ENCODE results near the gene RASA3.
"Not testable (repeated sequence)": the region's sequence is repeated elsewhere in the genome, so short reads cannot be mapped to it uniquely, and the experiment has no call there.

RASA3 gene

DNA sequence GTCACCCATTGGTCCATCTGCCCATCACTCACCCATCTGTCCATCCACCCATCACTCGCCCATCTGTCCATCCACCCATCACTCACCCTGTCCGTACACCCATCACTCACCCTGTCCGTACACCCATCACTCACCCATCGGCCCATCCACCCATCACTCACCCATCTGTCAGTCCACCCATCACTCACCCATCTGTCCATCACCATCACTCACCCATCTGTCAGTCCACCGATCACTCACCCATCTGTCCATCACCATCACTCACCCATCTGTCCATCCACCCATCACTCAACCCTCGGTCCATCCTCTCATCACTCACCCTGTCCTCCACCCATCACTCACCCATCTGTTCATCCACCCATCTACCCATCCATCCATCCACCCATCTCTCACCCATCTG is 143.6 kb downstream of the RASA3 start:
- DNase-seq (ENCODE audit: low spot score): not testable (repeated sequence)

DNA sequence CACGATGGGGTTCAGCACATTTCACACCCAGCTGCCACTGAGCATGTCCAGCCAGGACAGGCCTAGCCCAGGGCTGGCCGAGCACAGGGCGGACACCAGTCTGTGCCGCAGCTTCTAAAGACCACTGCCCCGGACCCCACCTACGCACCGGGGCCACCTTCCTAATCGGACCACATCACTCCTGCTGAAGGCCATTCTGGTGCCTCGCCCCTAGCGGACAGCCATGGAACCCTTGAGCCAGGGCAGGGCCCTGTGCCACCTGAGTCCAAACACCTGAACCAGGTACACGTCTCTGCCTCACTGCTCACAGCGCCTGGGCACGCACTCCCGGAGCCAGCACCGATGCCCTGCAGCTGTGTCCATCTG is 150.1 kb downstream of the RASA3 start:
- DNase-seq (ENCODE audit: low spot score): no peak

DNA sequence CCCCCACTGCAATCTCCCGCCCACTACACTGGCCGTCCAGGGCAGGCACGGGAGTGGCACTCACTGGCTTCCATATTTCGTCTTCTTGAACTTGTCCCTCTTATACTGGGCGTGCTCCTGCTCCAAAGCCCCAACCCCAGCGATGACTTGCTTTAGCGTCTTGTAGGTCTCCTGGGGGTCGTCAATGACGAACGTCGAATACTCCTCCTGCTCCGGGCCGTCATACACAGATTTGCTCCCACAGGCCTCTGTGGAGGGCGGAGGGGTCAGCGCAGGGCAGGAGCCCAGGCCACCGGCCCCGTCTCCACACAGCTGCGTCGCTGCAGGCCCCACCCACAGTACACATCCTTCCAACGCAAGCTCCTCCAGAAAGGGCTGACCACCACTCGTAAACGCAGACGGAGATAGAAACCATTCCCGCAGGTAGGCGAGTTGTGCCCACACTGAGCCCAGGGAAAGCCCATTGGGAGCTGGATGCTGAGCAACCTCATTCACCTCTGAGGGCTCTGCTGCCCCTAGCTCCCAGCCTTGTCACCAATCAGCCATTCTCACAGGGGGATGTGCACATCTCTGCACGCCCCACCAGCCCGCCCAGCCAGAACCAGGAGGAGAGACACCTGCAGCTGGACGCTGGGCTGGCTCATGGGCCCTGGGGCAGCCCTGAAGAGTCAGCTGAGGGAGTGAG is 150.7 kb downstream of the RASA3 start:
- DNase-seq (ENCODE audit: low spot score): no peak

DNA sequence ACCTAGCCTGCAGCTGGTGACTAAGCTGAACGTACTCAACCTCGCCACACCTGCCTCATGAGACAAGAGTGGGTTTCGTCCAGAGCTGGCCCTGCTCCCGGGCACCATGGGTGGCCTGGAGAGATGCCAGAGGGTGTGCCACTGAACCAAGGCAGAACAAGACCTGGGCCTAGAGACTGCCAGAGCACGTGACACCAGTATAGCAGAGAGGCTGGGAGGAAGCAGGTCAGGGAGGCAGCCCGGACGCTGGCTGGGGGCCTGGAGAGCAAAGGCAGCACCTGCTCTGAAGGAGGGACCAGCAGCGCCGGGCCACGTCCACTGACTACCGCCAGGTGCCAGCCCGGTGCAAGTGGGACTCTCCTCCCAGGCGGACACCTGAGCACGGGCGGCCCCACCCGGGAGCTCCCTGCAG is 151.2 kb downstream of the RASA3 start:
- no peak for DNase-seq (ENCODE audit: low spot score)

DNA sequence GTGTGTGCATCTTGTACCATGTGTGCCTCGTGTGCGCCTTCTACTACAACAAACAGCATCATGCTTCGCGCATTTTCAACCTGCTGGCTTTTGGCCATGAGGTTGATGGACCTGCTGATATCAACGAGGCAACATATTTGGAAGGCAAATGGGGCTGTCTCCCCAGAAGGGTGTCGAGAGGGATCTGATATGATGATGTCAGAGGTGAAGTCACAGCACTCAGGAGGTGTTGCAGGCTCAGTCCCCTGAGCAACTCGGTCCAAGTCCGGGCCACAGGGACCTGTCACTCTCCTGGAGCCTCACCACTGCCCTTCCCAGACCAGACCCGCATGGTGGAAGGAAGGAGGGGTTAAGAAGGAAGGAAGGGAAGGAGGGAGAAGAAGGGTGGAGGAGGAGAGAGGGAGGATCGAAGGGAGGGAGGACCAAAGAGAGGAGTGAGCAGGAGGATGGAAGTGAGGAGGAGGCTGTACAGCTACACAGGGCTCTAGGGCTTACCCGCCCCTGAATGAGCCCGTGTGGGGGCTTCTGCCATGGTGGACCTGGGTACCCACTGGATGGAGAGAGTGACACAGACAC is 151.8 kb downstream of the RASA3 start:
- no peak for DNase-seq (ENCODE audit: low spot score)

DNA sequence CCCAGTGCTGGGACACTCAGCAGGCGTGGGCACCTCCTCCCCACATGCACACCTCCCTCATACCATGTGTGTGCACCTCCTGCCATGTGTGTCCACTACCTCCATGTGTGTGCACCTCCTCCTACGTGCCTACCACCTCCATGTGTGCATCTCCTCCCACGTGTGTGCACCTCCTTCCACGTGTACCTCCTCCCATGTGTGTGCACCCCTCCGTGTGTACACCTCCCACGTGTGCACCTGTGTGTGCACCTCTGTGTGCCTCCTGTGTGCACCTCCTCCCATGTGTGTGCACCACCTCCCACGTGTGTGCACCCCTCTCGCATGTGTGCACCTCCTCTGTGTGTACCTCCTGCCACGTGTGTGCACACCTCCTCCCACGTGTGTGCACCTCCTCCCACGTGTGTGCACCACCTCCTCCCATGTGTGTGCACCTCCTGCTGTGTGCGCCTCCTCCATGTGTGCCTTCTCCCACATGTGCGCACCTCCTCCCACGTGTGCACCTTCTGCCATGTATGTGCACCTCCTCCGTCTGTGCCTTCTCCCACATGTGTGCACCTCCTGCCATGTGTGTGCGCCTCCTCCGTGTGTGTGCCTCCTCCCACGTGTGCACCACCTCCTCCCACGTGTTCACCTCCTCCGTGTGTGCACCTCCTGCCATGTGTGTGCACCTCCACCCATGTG is 152.5 kb downstream of the RASA3 start:
- DNase-seq (ENCODE audit: low spot score): no peak

DNA sequence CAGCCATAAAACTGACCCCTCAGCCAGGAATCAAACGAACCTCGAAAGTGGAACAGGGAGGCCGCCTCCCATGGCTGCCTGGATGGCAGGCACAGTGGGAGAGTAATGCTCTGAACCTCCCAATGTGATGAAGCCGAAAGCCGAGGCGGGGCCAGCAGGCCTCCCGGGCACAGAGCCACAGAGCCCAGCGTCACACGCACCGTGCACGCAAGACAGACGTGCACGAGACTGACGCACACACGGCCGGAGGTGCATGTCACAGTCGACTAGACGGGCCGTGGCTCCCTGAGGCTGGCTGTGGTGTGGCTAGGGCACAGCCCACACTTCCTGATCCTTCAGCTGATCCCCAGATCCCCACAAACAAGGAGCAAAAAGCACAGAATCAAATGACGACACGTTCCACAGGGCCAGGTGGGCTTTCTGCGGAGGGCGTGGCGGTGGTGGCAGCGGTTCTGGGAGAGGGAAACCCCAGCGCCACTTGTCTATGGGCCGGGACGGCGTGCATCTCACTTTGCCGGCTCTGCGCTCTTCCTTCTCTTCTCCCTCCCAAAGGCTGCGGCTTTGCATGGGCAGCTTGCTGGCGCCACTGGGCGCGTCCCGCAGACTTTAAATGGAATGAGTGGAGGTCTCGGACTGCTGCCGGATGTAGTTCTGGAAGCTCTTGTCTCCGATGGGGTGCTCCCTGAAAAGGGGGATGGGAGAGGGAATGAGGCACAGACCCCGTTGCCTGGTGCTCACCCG is 153.5 kb downstream of the RASA3 start:
- no peak for DNase-seq (ENCODE audit: low spot score)

DNA sequence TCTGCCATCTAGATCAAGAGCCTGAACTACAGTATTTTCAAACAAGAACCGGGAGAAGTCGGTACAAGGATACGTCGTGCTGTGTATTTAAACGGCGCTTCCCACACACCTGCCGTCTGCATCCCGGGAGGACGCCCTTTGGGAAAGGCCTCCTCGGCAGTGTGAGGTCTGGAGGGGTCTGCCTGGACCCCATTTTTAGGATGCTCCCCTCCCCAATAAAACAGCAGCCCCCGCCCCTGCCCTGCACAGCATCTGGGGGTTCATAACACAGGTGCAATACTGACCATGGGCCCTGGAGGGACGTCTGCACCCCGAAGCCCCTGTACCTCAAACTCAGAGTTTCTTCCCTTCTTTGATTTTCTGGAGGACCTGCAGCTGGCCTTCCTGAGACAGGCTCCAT is 154.4 kb downstream of the RASA3 start:
- DNase-seq (ENCODE audit: low spot score): no peak

DNA sequence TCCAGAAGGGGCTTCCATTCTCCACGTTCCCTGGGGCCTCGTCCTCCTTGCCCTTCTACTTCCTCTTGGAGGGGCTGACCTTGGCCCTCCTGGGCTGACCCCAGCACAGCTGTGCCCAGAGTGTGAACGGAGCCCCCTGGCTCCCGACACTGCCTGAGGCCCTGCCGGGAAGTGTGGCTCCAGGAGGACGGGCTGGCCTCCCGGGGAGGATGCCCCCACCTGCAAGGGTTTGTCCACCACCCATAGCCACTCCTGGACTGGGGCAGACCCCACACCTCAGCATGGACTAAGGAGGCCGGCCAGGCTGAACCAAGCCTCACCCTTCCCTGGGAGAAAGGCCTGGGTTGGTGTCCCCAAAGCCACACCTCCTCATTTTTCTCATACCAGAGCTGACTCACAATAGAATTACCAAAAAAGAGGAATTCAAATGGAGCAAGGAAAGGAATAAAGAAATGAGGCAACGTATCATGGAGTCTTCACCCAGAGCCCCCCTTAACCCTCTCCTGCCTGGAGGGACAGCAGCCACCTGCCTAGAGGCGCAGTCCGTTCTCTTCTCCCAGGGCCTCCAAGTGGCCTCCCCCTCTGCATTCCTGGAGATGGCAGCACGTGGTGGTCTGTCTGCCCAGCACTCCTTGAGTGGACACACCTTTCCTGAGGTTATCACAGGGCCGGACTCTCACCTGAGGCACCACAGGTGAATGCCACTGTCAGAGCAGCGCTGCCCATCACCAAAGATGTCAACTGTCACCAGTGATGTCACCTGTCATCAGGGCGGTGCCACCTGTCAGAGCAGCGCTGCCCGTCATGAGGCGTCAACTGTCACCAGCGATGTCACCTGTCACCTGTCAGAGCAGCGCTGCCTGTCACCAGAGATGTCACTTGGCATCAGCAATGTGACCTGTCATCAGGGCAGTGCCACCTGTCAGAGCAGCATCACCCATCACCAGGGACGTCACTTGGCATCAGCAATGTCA is 155.4 kb downstream of the RASA3 start:
- no peak for DNase-seq (ENCODE audit: low spot score)

DNA sequence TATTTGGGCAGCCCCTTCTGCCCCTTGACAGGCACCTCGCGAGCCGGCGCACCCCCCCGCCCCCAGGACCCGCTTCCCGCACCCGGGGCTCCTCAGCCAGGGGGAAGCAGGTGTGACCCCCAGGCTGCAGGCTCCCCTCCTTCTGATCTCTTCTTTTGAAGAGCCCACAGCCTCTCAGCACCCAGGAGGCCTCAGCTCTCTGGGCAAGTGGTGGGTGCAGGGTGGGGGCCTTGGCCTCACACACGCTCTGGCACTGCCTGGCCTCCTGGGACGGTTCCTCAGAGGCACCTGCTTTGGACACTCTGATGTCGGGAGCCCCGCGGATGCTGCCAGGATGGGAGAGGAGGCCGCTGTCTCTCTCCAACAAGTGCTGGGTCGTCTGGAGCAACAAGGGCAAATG is 157.0 kb downstream of the RASA3 start:
- no peak for DNase-seq (ENCODE audit: low spot score)

DNA sequence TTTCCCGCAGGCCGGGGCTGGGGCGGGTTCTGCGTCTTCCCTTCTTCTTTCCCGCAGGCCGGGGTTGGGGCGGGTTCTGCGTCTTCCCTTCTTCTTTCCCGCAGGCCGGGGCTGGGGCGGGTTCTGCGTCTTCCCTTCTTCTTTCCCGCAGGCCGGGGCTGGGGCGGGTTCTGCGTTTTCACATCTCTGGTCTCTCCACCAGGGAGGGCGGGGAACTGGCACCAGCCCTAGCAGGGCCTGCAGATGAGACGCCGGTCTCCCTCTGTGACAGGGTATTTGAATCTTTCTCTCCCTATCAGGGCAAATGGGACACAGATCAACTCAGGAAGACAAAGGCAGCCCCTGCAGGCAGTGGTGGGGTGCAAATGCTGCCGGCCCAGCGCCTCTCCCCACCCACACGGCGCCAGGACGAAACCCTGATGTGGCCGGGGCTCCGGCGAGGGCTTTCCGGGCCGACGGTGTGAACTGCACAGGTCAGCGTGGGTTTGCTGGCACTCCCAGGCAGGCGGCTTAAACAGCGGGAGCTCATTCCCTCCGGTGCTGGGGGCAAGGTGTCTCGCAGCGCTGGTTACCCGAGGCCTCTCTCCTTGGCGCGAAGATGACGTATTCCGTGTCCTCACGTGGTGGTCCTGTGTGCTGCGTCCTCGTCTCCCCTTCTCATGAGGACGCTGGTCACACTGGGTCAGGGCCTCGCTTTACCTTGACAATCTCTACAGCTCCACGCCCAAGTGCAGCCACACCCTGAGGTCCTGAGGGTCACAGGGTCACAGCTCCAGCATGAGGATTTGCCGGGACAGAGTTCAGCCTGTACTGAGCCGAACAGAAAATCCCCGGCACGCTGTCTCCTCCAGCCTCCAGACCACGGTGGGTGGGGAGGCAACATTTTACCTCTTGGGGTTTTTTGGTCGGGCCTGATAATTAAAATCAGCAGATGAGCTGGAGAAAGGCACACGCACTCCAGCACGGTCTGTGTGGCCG is 157.8 kb downstream of the RASA3 start:
- DNase-seq (ENCODE audit: low spot score): no peak

DNA sequence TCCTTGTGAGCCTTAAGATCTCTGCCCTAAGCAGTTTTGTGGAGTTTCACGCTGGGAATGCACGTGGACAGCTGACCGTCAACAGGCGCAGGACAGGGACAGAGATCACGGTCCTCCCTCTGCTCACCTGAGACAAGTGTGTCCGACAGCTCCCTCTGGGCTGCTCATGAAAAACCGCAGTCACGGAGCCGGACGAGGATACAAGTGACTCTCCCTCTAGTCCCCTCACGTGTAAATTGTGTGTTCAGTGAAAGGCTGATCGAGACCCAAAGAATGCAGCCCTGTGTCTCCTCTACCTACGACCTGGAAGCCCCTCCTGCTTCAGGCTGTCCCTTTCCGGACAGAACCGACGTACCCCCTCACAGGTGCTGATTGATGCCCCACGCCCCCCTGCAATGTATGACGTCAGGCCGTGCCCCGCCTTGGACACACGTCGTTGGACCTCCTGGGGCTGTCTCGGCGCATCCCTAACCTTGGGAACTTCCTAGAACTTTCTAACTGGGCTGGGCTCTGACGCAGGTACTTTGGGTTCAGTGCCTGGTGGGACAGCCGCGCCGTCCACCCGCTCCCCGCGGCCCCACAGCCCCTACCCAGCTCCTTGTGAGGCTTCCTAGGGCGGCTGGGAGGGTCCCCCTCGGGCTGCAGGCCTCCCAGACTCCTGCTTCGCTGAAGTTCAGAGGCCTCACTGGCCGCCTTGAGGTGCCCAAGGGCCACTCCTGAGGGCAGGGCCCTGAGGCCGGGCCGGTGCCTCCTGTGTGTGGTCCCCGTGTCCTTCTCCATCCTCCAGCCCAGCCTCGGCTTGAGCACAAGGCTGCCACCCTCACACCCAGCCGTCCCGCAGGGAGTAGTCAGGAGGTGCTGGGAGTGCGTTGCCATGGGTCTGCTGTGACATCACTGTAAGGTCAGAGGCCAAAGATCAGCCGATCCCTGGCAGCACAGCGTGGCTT is 158.9 kb downstream of the RASA3 start, which contains the start of gene C13orf46:
Gene C13orf46 (minus strand): TSS at position 859 of the 947 bp plus-strand sequence. CDS start 79 bp downstream, at position 780.
- DNase-seq (ENCODE audit: low spot score): no peak

DNA sequence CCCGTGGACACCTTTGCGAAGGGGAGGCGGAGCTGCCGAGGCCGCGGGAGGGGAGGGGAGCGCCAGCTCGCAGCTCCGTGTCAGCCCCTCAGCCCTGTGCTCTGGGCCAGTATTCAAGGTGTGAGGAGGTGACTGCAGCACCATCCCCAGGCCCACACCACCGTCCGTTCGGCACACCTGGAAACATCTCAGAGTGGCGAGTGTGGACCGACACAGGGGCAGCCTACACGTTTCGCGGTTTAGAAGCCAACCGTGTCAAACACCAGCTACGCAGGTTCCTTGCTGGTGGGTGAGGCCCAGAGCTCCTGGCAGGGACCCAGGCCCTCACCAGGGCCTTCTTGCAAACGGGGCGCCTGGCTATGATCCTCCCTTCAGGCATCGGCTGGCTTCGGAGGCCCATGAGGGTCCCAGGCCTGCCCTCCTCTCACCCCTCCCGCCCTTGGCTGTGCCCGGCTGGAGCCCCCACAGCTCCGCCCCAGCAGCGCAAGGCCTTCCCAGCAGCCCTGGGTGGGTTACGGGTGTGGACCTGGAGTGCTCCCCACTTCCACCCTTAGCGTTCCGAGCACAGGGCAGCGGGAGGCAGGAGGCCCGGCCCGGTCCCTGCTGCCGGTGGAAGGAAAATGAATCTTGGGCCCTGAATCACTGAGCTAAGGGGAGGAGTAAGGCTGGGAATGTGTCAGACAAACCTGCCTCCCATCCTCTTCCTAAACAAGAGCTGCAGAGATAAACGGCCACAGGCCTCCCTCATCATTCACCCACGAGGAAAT is 159.8 kb downstream of the RASA3 start:
- DNase-seq (ENCODE audit: low spot score): no peak

DNA sequence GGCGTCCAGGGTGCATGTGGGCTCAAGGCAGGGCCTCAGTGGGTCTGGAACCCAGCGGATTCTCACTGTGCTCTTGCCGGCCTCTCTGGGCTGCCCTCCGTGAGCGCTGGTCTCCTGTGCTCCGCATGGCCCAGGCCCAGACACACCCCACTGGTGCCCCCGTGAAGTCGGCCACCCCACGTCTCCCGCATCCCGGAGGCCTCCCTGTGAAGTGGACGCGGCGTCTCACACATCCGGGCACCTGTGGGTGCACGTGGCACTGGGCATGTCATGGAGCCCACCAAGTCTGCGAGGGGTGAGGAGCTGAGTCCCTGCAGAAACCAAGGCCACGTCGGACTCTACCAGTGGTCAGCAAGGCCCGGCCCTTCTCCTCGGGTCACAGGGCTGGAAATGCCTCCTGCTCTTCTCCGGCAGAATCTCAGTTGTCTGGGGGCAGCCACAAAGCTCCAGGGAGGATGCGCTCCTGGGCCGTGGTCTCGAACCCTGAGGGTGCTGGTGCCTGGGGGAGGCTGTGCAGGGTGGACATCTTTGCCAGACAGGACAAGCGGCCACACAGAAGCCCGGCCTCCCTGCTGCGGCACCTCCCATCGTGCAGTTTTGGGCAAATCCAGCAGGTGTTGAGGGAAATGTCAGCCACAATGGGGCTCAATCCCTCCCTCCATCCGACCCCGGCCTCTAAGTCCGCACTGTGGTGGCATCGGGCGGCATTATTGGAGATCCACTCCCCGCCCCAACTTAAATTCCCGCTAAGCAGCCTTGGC is 160.8 kb downstream of the RASA3 start:
- DNase-seq (ENCODE audit: low spot score): no peak

DNA sequence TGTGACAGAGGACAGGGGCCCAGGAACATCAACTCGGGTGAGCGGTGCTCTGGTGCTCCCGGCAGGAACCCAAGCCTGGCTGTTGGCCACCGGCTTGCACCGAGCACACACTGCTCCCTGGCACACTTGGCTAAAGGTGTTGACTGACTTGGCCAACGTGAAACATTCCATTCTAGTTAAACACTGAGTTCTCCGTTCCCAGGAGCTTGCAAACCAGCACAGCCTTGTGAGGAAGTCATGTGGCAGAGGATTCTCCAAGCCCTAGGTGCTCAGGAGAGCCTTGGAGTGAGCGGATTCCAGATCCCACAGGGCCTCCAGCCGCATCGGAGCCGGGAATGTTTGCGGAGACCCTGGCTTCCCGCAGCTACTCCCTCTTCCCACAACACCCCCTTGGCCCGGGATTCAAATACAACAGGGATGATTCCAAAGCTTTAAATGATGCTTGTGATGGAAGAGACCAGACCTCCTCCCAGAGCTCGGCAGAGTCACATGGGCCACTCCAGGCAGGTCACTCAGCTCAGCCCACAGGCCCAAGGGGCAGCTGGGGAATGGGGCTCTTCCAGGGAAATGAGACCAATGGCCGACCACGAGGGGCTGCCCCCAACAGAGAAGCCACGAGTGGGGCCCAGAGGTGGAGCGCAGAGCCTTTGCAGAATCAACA is 161.5 kb downstream of the RASA3 start:
- no peak for DNase-seq (ENCODE audit: low spot score)

DNA sequence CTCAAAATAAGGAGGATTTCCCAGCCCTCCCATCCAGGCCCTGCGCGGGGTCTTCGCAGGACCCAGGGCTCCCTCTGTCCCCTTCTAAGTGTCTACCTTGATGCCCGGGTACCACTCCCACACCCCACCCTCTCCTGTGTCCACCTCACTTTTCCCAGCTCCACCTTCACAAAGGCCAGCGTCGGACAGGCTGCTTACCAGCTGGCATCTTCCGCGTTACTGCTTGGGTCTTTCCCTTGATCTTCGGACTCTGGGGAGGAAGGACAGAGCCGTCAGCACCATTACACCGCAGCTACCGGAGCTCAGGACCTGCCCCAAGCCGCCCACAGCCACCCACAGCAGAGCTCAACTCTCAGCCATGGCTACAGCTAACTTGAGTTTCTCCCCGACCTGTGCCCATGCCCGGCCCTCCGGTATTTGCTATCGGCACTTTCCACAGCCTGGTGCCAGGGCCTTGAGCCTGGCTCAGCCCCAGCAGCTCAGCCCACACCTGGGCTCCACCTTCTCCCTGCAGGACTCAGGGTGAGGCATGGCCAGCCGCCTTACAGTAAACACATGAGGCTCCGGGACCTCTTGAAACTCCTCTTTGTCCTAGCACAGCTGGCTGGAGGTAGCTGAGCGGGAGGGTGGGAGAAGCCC is 162.3 kb downstream of the RASA3 start:
- DNase-seq (ENCODE audit: low spot score): no peak
